GM19193 (cell line): ENCODE measurements around the gene SMG6.

ENCODE experiments used
- POLR2A ChIP-seq: IDR thresholded peaks from 4 replicates; pipeline ENCODE4 v1.6.1; 2011; ENCODE audit not compliant: insufficient read depth, insufficient read length; ENCODE audit errors: extremely low read depth

Gene SMG6

GRCh38 chr17:2054512-2055291 is 248.9 kb downstream of the SMG6 start, which contains the start of gene HIC1:
TSS of gene HIC1 (plus strand) at chr17:2055103. CDS start at chr17:2056691, 1,588 bp downstream.
- TF ChIP-seq POLR2A, result peak; percentile 66

- TF ChIP-seq POLR2A, result no peak
These were observed 249.4 kb downstream of the SMG6 start for GRCh38 chr17:2054262-2054511.

- no peak for TF ChIP-seq POLR2A
These were observed 250.0 kb downstream of the SMG6 start for GRCh38 chr17:2053380-2054261.

- no peak for TF ChIP-seq POLR2A
These were observed 251.5 kb downstream of the SMG6 start for GRCh38 chr17:2051933-2052559.

GRCh38 chr17:2051061-2051932 is 252.3 kb downstream of the SMG6 start:
- no peak for TF ChIP-seq POLR2A

- TF ChIP-seq POLR2A, result no peak
These were observed 253.1 kb downstream of the SMG6 start for GRCh38 chr17:2050300-2051060.

GRCh38 chr17:2049333-2050299 is 254.0 kb downstream of the SMG6 start:
- TF ChIP-seq POLR2A, result no peak

- TF ChIP-seq POLR2A, result no peak
These were observed 254.8 kb downstream of the SMG6 start for GRCh38 chr17:2048805-2049204.

- no peak for TF ChIP-seq POLR2A
These were observed 256.0 kb downstream of the SMG6 start for GRCh38 chr17:2047590-2047989.

- TF ChIP-seq POLR2A, result no peak
These were observed 259.2 kb downstream of the SMG6 start for GRCh38 chr17:2044263-2044894.

GRCh38 chr17:2043785-2044184 is 259.8 kb downstream of the SMG6 start:
- TF ChIP-seq POLR2A, result peak; percentile 21

GRCh38 chr17:2042933-2043332 is 260.7 kb downstream of the SMG6 start:
- no peak for TF ChIP-seq POLR2A

GRCh38 chr17:2042390-2042847 is 261.2 kb downstream of the SMG6 start:
- TF ChIP-seq POLR2A, result no peak
